Left colon (tissue), 2 donors: ENCODE measurements around the gene POC1A. TPM values are rescaled to one million over a fixed set of nuclear protein-coding genes. Genes with fewer than 3 reads are reported as not detected.

Experiments used
- ATAC-seq: fragments of 200-7000 bp; cut with Tn5 transposase; one replicate; pipeline ENCODE4 v1.9.1; 2020; ENCODE audit warnings: mild to moderate bottlenecking, moderate library complexity
- DNase-seq, 2 donors: peaks; one replicate each; pipeline ENCODE4 v3.0.0-alpha.2; 2020
- intact Hi-C, 2 donors: fragments of 100-400 bp; cut with DNase I in 1 of 2; cut with micrococcal nuclease in 1 of 2; formaldehyde crosslinking; loops; one replicate each; pipeline versions ENCODE4 v1.11.2 to v1.14.0; 2022; cut with DNase I, micrococcal nuclease
- total RNA-seq, 2 donors: library from RNA; stranded (reverse); fragmentation: NEBNext Ultra II Directional; extraction: Animal tissue kit (Norgen Biotek cat#: 25700); gene quantifications; one replicate each; pipeline ENCODE4 v1.2.1, GENCODE V29; 2021
- donor health status: DM: no; HTN: no; CAD: no.
- donor health status: DM: yes; HTN: yes; CAD: no.

The POC1A gene
- total RNA-seq, 2 donors from 2014 or later, result 4.3 to 7.4 TPM

- DNase-seq (no peak), ATAC-seq (no peak)
- intact Hi-C loops, result no loop called here
Measured at GRCh38 chr3:52064561-52064960, 89.7 kb downstream of the POC1A start.

- no peak for ATAC-seq
- intact Hi-C loops, result no loop called here
- DNase-seq, result no peak
Measured at GRCh38 chr3:52063026-52063723, 91.0 kb downstream of the POC1A start.

- ATAC-seq, result no peak
- intact Hi-C loops, result no loop called here
- DNase-seq, result no peak
Measured at GRCh38 chr3:52062505-52062904, 91.7 kb downstream of the POC1A start.

- intact Hi-C loops, result no loop called here
Measured at GRCh38 chr3:52061121-52061910, 92.9 kb downstream of the POC1A start.

GRCh38 chr3:52059781-52060180 lies 94.4 kb downstream of the POC1A start:
- no peak for DNase-seq
- ATAC-seq, result no peak
- intact Hi-C loops, result no loop called here

More at GRCh38 chr3:52061121-52061910, 92.9 kb downstream of the POC1A start:
- DNase-seq, result no peak
- ATAC-seq, result no peak

- peak in 1 of 2 donors; percentile 27 for DNase-seq
- no peak for ATAC-seq
- intact Hi-C loops, result no loop called here
Measured at GRCh38 chr3:52057812-52058495, 96.3 kb downstream of the POC1A start.

- DNase-seq (peak; percentile 99 to 100), ATAC-seq (peak; percentile 87)
- intact Hi-C loops, result no loop called here
Measured at GRCh38 chr3:52056968-52057811, 97.0 kb downstream of the POC1A start.

GRCh38 chr3:52056521-52056967 lies 97.7 kb downstream of the POC1A start, which contains the start of gene DUSP7:
TSS of gene DUSP7 (minus strand) at chr3:52056571. CDS start at chr3:52056366, 205 bp downstream.
- intact Hi-C loops, result no loop called here
- DNase-seq (peak; percentile 54 to 81), ATAC-seq (peak; percentile 58)

GRCh38 chr3:52055537-52056351 lies 98.5 kb downstream of the POC1A start:
- ATAC-seq, result no peak
- peak; percentile 44 to 62 for DNase-seq
- intact Hi-C loops, result no loop called here

GRCh38 chr3:52054661-52055511 lies 99.3 kb downstream of the POC1A start:
- no peak for ATAC-seq
- intact Hi-C loops, result no loop called here
- peak in 1 of 2 donors; percentile 44 for DNase-seq

GRCh38 chr3:52053307-52054304 lies 100.6 kb downstream of the POC1A start:
- ATAC-seq (no peak), DNase-seq (peak in 1 of 2 donors; percentile 25)
- intact Hi-C loops, result loop anchor here in 1 of 2 donors (2.0 kb wide), 1 partner anchor 69 kb away; no protein-coding TSS in a partner anchor

- peak; percentile 19 for ATAC-seq
- peak; percentile 85 to 88 for DNase-seq
- intact Hi-C loops, result loop anchor here in 1 of 2 donors (2.0 kb wide), 1 partner anchor 70 kb away; no protein-coding TSS in a partner anchor
Measured at GRCh38 chr3:52052831-52053306, 101.4 kb downstream of the POC1A start.

GRCh38 chr3:52051444-52051843 lies 102.8 kb downstream of the POC1A start:
- intact Hi-C loops, result no loop called here
- DNase-seq, result no peak
- no peak for ATAC-seq

- ATAC-seq (no peak), DNase-seq (no peak)
- intact Hi-C loops, result no loop called here
Measured at GRCh38 chr3:52050571-52050970, 103.7 kb downstream of the POC1A start.

GRCh38 chr3:52049503-52049902 lies 104.7 kb downstream of the POC1A start:
- intact Hi-C loops, result no loop called here
- DNase-seq, result no peak
- no peak for ATAC-seq
